GM23338 (cell line): ENCODE results near the gene ABCC5. TPM values are rescaled to one million over a fixed set of nuclear protein-coding genes. Genes with fewer than 3 reads are reported as not detected.

Experiments
- ATAC-seq: fragments of 200-7000 bp; cut with Tn5 transposase; 3 replicates; pipeline ENCODE4 v1.9.1; 2020
- DNase-seq: peaks from one replicate; pipeline ENCODE4 v3.0.0-alpha.2; 2015; ENCODE audit warnings: low spot score
- H2AFZ ChIP-seq: fragments of 200-600 bp; sonication (generic); 2 replicates; pipeline ENCODE4 v1.8.0; 2016; ENCODE audit warnings: antibody characterized with exemption, mild to moderate bottlenecking, moderate library complexity
- H3F3A ChIP-seq: fragments of 200-600 bp; sonication (generic); replicated peaks from 2 replicates; pipeline ENCODE4 v1.8.0; 2017; ENCODE audit warnings: antibody characterized with exemption, mixed run types, low read depth
- H3K27ac ChIP-seq: fragments of 200-600 bp; sonication (generic); 2 replicates; pipeline ENCODE4 v1.6.1; 2016; ENCODE audit warnings: low read depth
- H3K27me3 ChIP-seq: fragments of 200-600 bp; sonication (generic); 2 replicates; pipeline ENCODE4 v1.8.0; 2016; ENCODE audit warnings: mild to moderate bottlenecking, mixed run types, moderate library complexity; ENCODE audit not compliant: insufficient read depth
- H3K36me3 ChIP-seq: fragments of 200-600 bp; sonication (generic); 2 replicates; pipeline ENCODE4 v1.8.0; 2016; ENCODE audit warnings: mild to moderate bottlenecking; ENCODE audit not compliant: insufficient read depth
- H3K4me1 ChIP-seq: fragments of 200-600 bp; sonication (generic); 2 replicates; pipeline ENCODE4 v1.8.0; 2016; ENCODE audit warnings: mild to moderate bottlenecking, moderate library complexity; ENCODE audit not compliant: insufficient read depth
- H3K4me2 ChIP-seq: fragments of 200-600 bp; sonication (generic); 2 replicates; pipeline ENCODE4 v1.7.1; 2017; ENCODE audit warnings: mixed run types
- H3K4me3 ChIP-seq: fragments of 200-600 bp; sonication (generic); 2 replicates; pipeline ENCODE4 v1.6.1; 2016; ENCODE audit warnings: mixed run types
- H3K79me2 ChIP-seq: fragments of 200-600 bp; sonication (generic); replicated peaks from 2 replicates; pipeline ENCODE4 v1.8.0; 2017; ENCODE audit warnings: mild to moderate bottlenecking; ENCODE audit not compliant: insufficient read depth
- H3K9me2 ChIP-seq: fragments of 200-600 bp; sonication (generic); 2 replicates; pipeline ENCODE4 v1.8.0; 2017; ENCODE audit not compliant: insufficient read depth
- H4K20me1 ChIP-seq: fragments of 200-600 bp; sonication (generic); replicated peaks from 2 replicates; pipeline ENCODE4 v1.8.0; 2017; ENCODE audit warnings: mild to moderate bottlenecking; ENCODE audit not compliant: insufficient read depth
- H3K27ac Mint-ChIP-seq: 2 replicates; pipeline ENCODE4 v1.8.0; 2020; ENCODE audit warnings: inconsistent platforms, mild to moderate bottlenecking, moderate library complexity, mixed read lengths
- H3K27me3 Mint-ChIP-seq: 3 replicates; pipeline ENCODE4 v1.8.0; 2022; ENCODE audit warnings: low read depth, mild to moderate bottlenecking, moderate library complexity, mixed read lengths, inconsistent platforms; ENCODE audit not compliant: insufficient read depth, poor library complexity
- H3K36me3 Mint-ChIP-seq: 3 replicates; pipeline ENCODE4 v1.8.0; 2021; ENCODE audit warnings: low read depth, mild to moderate bottlenecking, inconsistent platforms, moderate library complexity, mixed read lengths
- H3K4me1 Mint-ChIP-seq: 3 replicates; pipeline ENCODE4 v1.8.0; 2020; ENCODE audit warnings: mild to moderate bottlenecking, inconsistent platforms, mixed read lengths
- H3K4me3 Mint-ChIP-seq: 3 replicates; pipeline ENCODE4 v1.8.0; 2021; ENCODE audit warnings: moderate library complexity, mild to moderate bottlenecking, inconsistent platforms, mixed read lengths
- H3K9me3 Mint-ChIP-seq: 3 replicates; pipeline ENCODE4 v1.8.0; 2020; ENCODE audit warnings: moderate library complexity, mild to moderate bottlenecking, inconsistent platforms, mixed read lengths
- CREB1 ChIP-seq: fragments of 250-450 bp; sonication (Bioruptor Pico); IDR thresholded peaks from 2 replicates; pipeline ENCODE4 v1.5.0; 2020; ENCODE audit warnings: low read depth, mild to moderate bottlenecking, moderate library complexity
- CTCF ChIP-seq, 2 experiments: fragments of 200-600 bp in 1 of 2; sonication (generic) in 1 of 2; conservative IDR thresholded peaks; 2 replicates each; pipeline versions ENCODE4 v1.5.1 to v1.6.1; 2016 to 2017; ENCODE audit warnings: antibody characterized with exemption in 2 of 2, low read depth in 2 of 2, mild to moderate bottlenecking in 2 of 2, moderate library complexity in 1 of 2
- ETS1 ChIP-seq: IDR thresholded peaks from 2 replicates; pipeline ENCODE4 v1.6.1; 2016; ENCODE audit warnings: antibody characterized with exemption
- EZH2 ChIP-seq: fragments of 200-600 bp; sonication (generic); IDR thresholded peaks from one replicate; pipeline ENCODE4 v1.8.0; 2017; ENCODE audit warnings: antibody characterized with exemption, mild to moderate bottlenecking, low read depth; ENCODE audit not compliant: unreplicated experiment
- EZH2phosphoT487 ChIP-seq: fragments of 200-600 bp; sonication (generic); IDR thresholded peaks from one replicate; pipeline ENCODE4 v1.8.1; 2018; ENCODE audit warnings: antibody characterized with exemption; ENCODE audit not compliant: unreplicated experiment
- JUNB ChIP-seq: IDR thresholded peaks from one replicate; pipeline ENCODE4 v1.6.1; 2016; ENCODE audit warnings: antibody characterized with exemption; ENCODE audit not compliant: unreplicated experiment
- NANOG ChIP-seq: IDR thresholded peaks from 2 replicates; pipeline ENCODE4 v1.6.1; 2016; ENCODE audit warnings: antibody characterized with exemption, borderline replicate concordance
- POLR2AphosphoS5 ChIP-seq: IDR thresholded peaks from 2 replicates; pipeline ENCODE4 v1.6.1; 2016; ENCODE audit warnings: antibody characterized with exemption, low read depth
- REST ChIP-seq: IDR thresholded peaks from one replicate; pipeline ENCODE4 v1.6.1; 2018; ENCODE audit warnings: antibody characterized with exemption; ENCODE audit not compliant: unreplicated experiment
- STAT1 ChIP-seq: IDR thresholded peaks from one replicate; pipeline ENCODE4 v1.6.1; 2016; ENCODE audit warnings: antibody characterized with exemption; ENCODE audit not compliant: unreplicated experiment
- ZNF114 ChIP-seq: fragments of 250-450 bp; sonication (Bioruptor Pico); IDR thresholded peaks from 2 replicates; pipeline ENCODE4 v1.5.0; 2020; ENCODE audit warnings: mild to moderate bottlenecking, moderate library complexity
- ZNF331 ChIP-seq: fragments of 250-450 bp; sonication (Bioruptor Pico); IDR thresholded peaks from 2 replicates; pipeline ENCODE4 v1.5.0; 2020; ENCODE audit warnings: low read depth, mild to moderate bottlenecking, moderate library complexity
- ZNF462 ChIP-seq: fragments of 250-450 bp; sonication (Bioruptor Pico); IDR thresholded peaks from 2 replicates; pipeline ENCODE4 v1.5.0; 2020; ENCODE audit warnings: mild to moderate bottlenecking, moderate library complexity
- long read RNA-seq: library from polyadenylated mRNA; unstranded; transcript quantifications from one replicate; pipeline ENCODE4 v2.0.0, GENCODE V29; 2020; ENCODE audit not compliant: unreplicated experiment
- polyA plus RNA-seq: library from polyadenylated mRNA; unstranded; fragments of >200 nt; fragmentation: Nextera tagmentation; extraction: Ambion mirVana; gene quantifications from 2 replicates; pipeline ENCODE4 v1.2.1, GENCODE V29; 2016
- total RNA-seq: library from RNA; depleted of rRNA; stranded (reverse); fragments of >200 nt; shearing (Covaris generic); gene quantifications from 2 replicates; pipeline ENCODE4 v1.2.3, GENCODE V29; 2014; rRNA removed

The ABCC5 gene
- total RNA-seq (38.5 and 39.9 TPM in 2 replicates), polyA plus RNA-seq (14.0 TPM in 2 replicates)
- long read RNA-seq, partial matches to known transcripts: 1 of 6 reads
- long read RNA-seq, other reads (novel, unspliced or antisense): 1 of 6 reads

- peak; percentile 97 for DNase-seq
- no peaks in the 10 kb centered on the region for H3K36me3 ChIP-seq
- peaks cover 11% of the 10 kb centered on the region for H3K36me3 Mint-ChIP-seq
- peaks cover 6% of the 10 kb centered on the region for H3K27me3 Mint-ChIP-seq
- H3K4me1 ChIP-seq: peaks cover 11% of the 10 kb centered on the region
- no peaks in the 10 kb centered on the region for H3K9me2 ChIP-seq
- peak; percentile 97 for ATAC-seq
- H3K4me3 ChIP-seq: peak within 1 kb of the TSS; percentile 98
- peak within 1 kb of the TSS; percentile 100 for H2AFZ ChIP-seq
- H3K9me3 Mint-ChIP-seq: no peaks in the 10 kb centered on the region
- peak within 1 kb of the TSS; percentile 86 for H3K27ac ChIP-seq
- no peaks in the 10 kb centered on the region for H3K27me3 ChIP-seq
- peak within 1 kb of the TSS; percentile 99 for H3K4me3 Mint-ChIP-seq
- H3K4me2 ChIP-seq: peak within 1 kb of the TSS; percentile 84
- peaks cover 9% of the 10 kb centered on the region; the same call in 1 of the 2 replicates for H4K20me1 ChIP-seq
- TF ChIP-seq POLR2AphosphoS5 (peak; percentile 95), EZH2phosphoT487 (no peak), JUNB (no peak), ZNF331 (CRISPR knock-in tag) (no peak), ZNF114 (CRISPR knock-in tag) (no peak), NANOG (no peak), REST (no peak), CTCF (conservative IDR thresholded peaks at IDR 0.05; ENCODE audit: low read depth in 2 of 2) (no peak), ZNF462 (CRISPR knock-in tag) (no peak), CREB1 (CRISPR knock-in tag) (0 out of 2 replicates have a peak, but pooled peaks have one; percentile 13), ETS1 (peak; percentile 92), STAT1 (no peak), EZH2 (no peak)
- peaks cover 18% of the 10 kb centered on the region for H3K4me1 Mint-ChIP-seq
- H3K27ac Mint-ChIP-seq: peak within 1 kb of the TSS; percentile 98
- peaks cover 29% of the 10 kb centered on the region for H3K79me2 ChIP-seq
- no peaks in the 10 kb centered on the region for H3F3A ChIP-seq
Measured at GRCh38 chr3:184017672-184018423, at the start of gene ABCC5. Gene ABCC5 (minus strand): TSS chr3:184017884. CDS start chr3:184014392, 3,492 bp downstream.
